Measurements from ENCODE around the gene MAN1C1. TPM values are rescaled to one million over a fixed set of nuclear protein-coding genes. Genes with fewer than 3 reads are reported as not detected.

The MAN1C1 gene
- total RNA-seq, 1 experiment from 2014 or later: 1.5 TPM

- no peak overlapping the region for H3K27ac ChIP-seq (ENCODE audit: low read length)
- in situ Hi-C loops (cut with HindIII; ENCODE audit: low pct_unique_long_range_greater_than_20kb, low sequenced_read_pairs): no loop called here
- ATAC-seq (no peak), DNase-seq (ENCODE audit: low read depth, low spot score) (no peak)
- ChIA-PET CTCF (no interaction called here), POLR2A (no interaction called here)
- no peak overlapping the region for H3K4me3 ChIP-seq (ENCODE audit: low read depth in 2 of 2, low read length in 2 of 2)
- TF ChIP-seq, protein P1, sequence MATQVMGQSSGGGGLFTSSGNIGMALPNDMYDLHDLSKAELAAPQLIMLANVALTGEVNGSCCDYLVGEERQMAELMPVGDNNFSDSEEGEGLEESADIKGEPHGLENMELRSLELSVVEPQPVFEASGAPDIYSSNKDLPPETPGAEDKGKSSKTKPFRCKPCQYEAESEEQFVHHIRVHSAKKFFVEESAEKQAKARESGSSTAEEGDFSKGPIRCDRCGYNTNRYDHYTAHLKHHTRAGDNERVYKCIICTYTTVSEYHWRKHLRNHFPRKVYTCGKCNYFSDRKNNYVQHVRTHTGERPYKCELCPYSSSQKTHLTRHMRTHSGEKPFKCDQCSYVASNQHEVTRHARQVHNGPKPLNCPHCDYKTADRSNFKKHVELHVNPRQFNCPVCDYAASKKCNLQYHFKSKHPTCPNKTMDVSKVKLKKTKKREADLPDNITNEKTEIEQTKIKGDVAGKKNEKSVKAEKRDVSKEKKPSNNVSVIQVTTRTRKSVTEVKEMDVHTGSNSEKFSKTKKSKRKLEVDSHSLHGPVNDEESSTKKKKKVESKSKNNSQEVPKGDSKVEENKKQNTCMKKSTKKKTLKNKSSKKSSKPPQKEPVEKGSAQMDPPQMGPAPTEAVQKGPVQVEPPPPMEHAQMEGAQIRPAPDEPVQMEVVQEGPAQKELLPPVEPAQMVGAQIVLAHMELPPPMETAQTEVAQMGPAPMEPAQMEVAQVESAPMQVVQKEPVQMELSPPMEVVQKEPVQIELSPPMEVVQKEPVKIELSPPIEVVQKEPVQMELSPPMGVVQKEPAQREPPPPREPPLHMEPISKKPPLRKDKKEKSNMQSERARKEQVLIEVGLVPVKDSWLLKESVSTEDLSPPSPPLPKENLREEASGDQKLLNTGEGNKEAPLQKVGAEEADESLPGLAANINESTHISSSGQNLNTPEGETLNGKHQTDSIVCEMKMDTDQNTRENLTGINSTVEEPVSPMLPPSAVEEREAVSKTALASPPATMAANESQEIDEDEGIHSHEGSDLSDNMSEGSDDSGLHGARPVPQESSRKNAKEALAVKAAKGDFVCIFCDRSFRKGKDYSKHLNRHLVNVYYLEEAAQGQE (IDR thresholded peaks at IDR 0.05; ENCODE audit: insufficient read depth in 1 of 2, low read depth in 2 of 2, low read length in 1 of 2): no peak
- TF ChIP-seq TCF7L2 (IDR thresholded peaks at IDR 0.05; ENCODE audit: low read depth, low read length) (no peak), SIN3A (IDR thresholded peaks at IDR 0.05; ENCODE audit: borderline replicate concordance, insufficient read depth, low read depth, low read length) (no peak), POLR2AphosphoS5 (IDR thresholded peaks at IDR 0.05; ENCODE audit: low read depth, low read length) (no peak)
- TF ChIP-seq, protein P2, sequence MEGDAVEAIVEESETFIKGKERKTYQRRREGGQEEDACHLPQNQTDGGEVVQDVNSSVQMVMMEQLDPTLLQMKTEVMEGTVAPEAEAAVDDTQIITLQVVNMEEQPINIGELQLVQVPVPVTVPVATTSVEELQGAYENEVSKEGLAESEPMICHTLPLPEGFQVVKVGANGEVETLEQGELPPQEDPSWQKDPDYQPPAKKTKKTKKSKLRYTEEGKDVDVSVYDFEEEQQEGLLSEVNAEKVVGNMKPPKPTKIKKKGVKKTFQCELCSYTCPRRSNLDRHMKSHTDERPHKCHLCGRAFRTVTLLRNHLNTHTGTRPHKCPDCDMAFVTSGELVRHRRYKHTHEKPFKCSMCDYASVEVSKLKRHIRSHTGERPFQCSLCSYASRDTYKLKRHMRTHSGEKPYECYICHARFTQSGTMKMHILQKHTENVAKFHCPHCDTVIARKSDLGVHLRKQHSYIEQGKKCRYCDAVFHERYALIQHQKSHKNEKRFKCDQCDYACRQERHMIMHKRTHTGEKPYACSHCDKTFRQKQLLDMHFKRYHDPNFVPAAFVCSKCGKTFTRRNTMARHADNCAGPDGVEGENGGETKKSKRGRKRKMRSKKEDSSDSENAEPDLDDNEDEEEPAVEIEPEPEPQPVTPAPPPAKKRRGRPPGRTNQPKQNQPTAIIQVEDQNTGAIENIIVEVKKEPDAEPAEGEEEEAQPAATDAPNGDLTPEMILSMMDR (IDR thresholded peaks at IDR 0.05): no peak
- intact Hi-C loops (cut with micrococcal nuclease; ENCODE audit: unreplicated experiment): no loop called here
- no peaks in the 10 kb centered on the region for H3K4me1 ChIP-seq (ENCODE audit: control insufficient read depth, insufficient read depth, low read length)
- no TSS peak for BruUV-seq (replicated peaks)
- no peaks in the 10 kb centered on the region for H3K9me3 ChIP-seq (ENCODE audit: control insufficient read depth, insufficient read depth, low read depth, low read length)
- no peaks in the 10 kb centered on the region for H3K27me3 ChIP-seq (ENCODE audit: control insufficient read depth, insufficient read depth, low read length)
- no peaks in the 10 kb centered on the region for H3K36me3 ChIP-seq (ENCODE audit: control insufficient read depth, insufficient read depth, low read length)
Observed at GRCh38 chr1:25657121-25657882, 40.7 kb downstream of the MAN1C1 start.

DNA sequence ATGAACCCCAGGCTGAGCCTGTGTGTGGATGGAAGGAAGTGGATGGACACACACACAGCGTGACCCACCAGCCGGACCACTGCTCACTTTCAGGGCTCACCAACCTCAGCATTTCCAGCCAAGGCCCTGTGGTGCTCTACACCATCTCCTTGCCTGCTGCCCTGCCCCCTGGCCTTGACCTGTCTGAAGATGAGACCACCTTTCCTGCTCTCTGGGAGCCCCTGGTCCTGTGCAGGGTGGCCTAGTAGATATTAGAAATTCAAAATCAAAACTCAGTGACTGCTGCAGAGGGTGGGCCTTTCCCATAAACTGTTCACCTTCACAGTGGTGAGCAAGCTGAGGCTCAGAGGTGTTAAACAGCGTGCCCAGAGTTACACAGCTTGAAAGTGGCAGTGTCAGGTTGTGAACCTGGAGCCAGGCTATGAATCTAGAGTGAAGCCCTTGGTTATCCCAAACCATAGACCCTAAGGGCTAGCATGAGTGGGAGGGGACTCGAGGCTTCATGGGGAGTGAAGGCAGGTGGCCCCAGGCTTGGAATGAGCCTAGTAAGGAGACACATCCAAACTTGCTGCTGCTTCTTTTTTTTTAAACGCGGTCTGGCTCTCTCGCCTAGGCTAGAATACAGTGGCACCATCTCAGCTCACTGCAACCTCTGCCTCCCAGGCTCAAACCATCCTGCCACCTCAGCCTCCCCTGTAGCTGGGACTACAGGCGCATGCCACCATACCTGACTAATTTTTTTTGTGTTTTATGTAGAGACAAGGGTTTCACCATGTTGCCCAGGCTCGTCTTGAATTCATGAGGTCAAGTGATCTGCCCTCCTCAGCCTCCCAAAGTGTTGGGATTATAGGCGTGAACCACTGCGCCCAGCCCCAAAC lies 41.5 kb downstream of the MAN1C1 start:
- DNase-seq (ENCODE audit: low read depth, low spot score): no peak
- ChIA-PET POLR2A (no interaction called here), CTCF (no interaction called here)
- Histone ChIP-seq H3K4me3 (ENCODE audit: low read depth in 2 of 2, low read length in 2 of 2) (no peak overlapping the region), H3K9me3 (ENCODE audit: control insufficient read depth, insufficient read depth, low read depth, low read length) (no peaks in the 10 kb centered on the region), H3K4me1 (ENCODE audit: control insufficient read depth, insufficient read depth, low read length) (no peaks in the 10 kb centered on the region), H3K27ac (ENCODE audit: low read length) (no peak overlapping the region), H3K27me3 (ENCODE audit: control insufficient read depth, insufficient read depth, low read length) (no peaks in the 10 kb centered on the region), H3K36me3 (ENCODE audit: control insufficient read depth, insufficient read depth, low read length) (no peaks in the 10 kb centered on the region)
- intact Hi-C loops (cut with micrococcal nuclease; ENCODE audit: unreplicated experiment) (no loop called here), in situ Hi-C loops (cut with HindIII; ENCODE audit: low pct_unique_long_range_greater_than_20kb, low sequenced_read_pairs) (no loop called here)
- TF ChIP-seq SIN3A (IDR thresholded peaks at IDR 0.05; ENCODE audit: borderline replicate concordance, insufficient read depth, low read depth, low read length): no peak
- TF ChIP-seq, protein P1 (IDR thresholded peaks at IDR 0.05; ENCODE audit: insufficient read depth in 1 of 2, low read depth in 2 of 2, low read length in 1 of 2): no peak
- TF ChIP-seq, protein P2 (IDR thresholded peaks at IDR 0.05): no peak
- no peak for TF ChIP-seq TCF7L2 (IDR thresholded peaks at IDR 0.05; ENCODE audit: low read depth, low read length)
- TF ChIP-seq POLR2AphosphoS5 (IDR thresholded peaks at IDR 0.05; ENCODE audit: low read depth, low read length): no peak
- BruUV-seq (replicated peaks): no TSS peak
- ATAC-seq: no peak
